ENCODE measurements around the gene SDK2.

SDK2 gene

DNA sequence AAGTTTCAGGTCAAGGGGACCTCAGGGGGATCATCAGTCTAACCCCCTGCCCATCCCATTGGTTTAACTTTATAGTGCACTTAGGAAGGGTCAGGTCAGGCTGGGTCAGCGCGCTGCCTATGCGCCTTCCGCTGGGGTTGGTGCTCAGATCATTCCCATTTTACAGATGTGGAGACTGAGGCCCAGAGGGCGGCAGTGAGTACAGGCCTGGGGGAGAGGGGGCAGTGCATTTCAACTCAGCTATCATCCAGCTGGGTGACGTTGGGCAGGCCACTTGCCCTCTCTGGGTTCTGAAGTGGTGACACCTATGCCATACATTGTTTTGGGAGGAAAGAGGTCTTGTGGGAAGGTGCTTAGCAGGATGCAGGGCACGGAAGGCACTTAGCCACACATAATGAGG lies 204.6 kb downstream of the SDK2 start:
- DNase-seq: no peak

DNA sequence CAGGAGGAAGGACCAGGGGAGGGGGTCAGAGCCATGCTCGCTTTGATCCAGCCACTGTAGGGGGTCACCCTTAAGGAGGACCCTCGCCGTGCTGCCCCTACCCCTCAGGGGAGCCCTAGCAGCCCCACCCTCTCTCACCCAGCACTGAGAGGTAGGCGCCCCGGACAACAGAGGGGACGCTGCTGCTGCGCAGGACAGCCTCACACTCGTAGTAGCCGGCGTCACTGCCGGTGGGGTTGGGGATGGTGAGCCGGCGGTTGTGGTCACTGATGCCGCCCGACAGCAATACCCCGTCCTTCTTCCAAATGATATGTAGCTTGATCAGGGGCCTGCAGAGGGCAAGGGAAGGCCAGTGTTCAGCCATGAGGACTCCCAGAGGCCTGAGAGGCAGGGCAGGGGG lies 206.4 kb downstream of the SDK2 start:
- no peak for DNase-seq

DNA sequence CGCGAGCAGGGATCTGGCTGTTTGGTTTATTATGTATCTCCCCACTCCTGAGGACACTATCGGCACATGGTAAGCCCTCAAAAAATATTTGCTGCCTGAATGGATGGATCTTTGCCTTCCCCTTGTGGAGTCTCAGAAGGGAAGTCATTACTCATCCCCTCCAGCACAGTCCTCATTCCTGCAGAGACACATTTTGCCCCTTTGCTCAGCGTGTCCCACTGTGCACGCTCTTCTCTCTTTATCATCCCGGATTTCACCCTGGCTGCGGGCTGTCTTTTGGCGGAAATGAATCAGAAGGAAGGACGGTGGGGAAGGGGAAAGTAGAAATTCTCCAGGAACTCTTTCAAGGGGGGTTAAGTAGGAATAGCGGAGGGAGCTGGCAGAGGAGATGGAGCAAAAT lies 207.3 kb downstream of the SDK2 start:
- DNase-seq: no peak

DNA sequence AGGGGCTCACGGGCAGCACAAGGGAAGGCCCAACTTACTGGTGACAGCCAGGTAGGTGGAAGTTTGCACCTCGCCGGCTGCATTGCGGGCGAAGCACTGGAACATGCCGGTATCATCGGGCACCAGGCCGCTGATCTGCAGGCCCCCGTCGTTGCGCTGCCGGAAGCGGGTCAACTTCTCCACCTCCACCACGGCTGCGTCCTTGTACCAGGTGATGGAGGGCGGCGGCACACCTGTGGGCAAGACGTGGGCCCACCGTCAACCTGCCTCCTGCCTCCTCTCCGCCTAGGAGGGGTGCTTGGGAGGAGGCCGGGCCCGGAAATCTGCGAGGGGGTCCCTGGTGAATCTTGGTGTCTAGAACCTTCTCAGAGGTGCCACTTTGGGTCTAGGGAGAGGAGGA lies 208.8 kb downstream of the SDK2 start:
- no peak for DNase-seq

DNA sequence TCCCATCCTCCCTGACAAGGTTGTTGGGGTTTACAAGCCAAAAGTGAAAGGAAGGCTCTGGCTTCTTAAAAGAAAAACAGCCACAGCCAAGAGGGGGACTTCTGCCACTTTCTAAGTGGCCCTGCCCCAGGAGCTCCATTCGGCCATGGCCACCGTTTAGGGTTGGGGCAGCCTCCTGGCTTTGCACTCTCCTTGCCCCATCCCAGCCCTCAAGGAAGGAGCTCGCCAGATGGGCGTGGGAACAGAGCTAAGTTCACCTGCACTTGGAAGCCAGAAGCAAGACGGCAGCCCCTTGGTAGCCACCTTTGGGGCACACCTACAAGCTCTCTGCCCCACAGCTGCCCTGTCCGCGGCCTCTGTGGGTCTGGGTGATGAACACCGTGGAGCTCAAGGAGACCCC lies 210.1 kb downstream of the SDK2 start:
- DNase-seq: no peak

DNA sequence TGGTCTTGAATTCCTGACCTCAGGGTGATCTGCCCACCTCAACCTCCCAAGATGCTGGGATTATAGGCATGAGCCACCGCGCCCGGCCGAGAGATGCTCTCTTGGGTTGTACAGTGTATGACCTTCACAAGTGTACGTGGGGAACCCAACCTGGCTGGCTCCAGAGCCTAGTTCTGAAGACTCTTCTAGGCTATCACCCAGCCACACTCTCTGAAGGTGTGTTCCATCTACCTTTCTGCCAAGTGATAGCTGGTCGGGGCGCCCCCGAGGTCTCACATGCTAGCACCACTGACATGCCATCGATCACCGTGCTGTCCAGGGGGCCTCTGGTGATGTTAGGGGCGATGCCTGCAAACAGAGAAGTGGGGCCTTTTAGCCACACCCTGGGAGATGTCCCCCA lies 210.7 kb downstream of the SDK2 start:
- no peak for DNase-seq

DNA sequence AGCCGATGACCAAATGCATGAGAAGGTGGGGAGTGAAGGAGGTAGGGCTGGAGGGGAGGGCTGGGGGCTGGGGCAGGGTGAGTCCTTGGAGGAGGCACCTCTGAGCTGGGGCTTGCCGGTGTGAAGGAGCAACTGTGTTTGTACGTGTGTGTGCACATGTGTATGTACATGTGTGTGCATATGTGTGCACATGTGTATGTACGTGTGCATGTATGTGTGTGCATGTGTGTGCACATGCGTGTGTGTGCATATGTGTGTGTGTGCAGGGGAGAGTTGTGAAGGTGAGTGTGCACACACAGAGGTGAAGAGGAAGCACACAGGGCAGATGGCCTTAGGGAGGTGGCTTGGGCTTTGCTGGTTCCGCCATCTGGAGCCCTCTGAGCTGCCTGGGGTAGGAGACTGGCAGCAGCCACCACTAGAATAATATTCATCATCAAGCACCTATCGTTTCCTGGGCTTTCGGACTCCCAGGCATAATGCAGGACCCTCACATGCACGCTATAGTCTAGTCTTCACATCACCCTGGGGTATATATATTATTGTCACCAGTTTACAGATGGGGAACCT lies 211.5 kb downstream of the SDK2 start:
- no peak for DNase-seq

DNA sequence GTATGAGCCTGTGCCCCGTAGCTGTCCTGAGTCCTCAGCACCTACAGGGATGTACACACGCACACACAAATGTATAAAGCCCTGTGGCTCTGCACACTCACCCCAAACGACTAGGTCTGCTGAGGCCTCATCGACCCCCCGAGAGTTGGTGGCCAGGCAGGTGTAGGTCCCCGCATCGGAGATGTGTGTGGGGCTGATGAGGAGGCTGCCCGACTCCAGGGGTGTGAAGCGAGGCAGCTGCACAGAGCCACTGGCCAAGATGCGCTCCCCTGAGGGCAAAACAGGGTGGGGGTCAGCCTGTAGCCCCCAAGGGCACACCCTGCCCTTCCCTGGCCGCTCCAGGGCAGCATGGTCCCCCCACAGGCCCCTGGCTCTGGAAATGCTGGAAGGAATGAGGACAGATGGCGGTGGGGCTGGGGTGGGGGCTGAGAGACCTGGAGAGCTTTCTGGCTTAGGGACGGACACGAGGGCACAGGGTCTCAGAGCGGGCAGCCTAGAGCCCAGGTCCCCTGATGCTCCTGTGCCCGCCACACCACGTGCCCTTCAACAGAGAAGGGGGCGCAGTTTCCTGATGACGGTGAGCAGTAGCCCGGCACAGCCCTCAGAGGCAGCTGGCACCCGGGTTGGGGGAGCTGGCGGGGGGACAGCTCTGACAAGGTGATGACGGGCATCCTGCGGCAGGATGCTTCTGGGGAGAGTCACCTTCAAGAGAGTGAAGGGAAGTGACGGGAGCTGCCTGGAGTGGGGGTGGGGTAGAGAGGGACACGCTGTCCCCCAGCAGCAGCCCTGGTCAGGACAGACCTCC lies 212.6 kb downstream of the SDK2 start:
- DNase-seq: no peak

DNA sequence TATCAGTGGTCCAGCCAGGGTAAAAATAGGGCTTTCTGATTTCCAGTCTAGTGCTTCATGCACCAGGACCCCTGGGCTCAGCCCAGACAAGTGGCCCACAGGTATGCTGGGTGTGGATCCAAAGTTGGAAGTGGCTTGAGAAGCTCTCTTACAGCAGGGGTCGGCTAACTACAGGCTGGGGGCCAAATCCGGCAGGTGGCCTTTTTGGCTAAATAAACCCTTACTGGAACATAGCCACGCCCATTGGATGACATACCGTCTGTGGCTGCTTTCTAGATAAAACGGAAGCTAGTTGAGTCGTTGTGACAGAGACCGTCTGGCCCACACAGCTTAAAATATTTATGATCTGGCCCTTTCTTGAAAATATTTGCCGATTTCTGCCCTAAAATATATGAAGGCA lies 213.4 kb downstream of the SDK2 start:
- DNase-seq: no peak

DNA sequence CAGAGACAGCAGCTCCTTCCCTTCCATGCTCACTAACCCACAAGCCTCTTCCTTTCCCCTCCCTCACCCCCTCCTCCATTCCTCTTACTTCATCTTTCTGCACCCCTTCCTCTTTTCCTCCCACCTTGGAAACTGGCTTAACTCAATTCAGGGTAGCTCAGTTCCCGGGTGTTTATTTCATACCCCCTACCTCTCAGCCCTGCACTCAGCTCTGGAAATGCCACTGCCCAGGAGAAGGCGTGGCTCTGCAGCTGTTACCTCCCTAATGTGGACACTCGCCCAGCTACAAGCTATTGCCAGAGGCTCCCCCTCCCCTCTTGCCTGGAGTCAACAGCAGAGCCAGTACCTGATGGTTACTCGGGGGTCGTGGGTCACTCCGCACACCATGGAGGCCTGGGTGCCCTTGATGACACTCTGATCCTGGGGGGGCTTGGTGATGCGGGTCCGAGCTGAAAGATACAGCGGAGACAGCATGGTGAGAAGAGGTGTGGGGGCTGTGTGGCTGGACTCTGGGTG lies 214.0 kb downstream of the SDK2 start:
- DNase-seq: no peak

DNA sequence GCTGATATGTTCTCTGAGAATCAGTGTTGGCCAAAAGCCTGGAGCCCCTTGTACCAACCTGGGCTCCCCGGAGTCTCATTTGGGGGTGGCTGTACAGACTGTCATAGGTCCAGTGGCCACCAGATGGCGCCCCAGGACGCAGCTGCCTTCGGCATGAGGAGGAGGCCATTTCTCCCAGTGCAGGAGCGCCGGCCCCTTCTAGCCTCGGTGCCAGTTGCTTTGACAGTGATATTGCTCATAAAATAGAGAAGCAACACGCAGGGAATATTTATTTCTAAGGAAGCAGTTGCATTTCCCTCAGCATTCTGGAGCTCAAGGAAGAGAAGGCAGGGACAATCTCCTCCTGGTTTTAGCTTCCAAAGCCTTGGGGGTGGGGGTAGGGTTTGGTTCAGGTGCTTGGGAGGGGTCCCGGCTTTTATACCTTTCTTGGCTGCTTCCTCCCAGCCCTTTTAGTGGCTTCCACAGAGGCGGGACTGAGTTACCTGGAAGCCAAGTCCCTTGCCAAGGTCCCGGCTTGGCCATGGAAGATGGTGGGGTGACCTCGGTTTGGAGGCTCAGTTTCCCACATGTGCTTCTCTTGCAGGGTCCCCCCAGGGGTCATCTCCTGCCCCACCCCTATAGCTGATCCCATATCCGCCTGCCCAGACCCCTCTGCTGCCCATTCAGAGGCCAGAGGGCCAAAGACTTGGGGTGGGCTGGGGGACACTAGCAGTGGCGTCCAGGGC lies 214.6 kb downstream of the SDK2 start:
- DNase-seq: peak; percentile 89

DNA sequence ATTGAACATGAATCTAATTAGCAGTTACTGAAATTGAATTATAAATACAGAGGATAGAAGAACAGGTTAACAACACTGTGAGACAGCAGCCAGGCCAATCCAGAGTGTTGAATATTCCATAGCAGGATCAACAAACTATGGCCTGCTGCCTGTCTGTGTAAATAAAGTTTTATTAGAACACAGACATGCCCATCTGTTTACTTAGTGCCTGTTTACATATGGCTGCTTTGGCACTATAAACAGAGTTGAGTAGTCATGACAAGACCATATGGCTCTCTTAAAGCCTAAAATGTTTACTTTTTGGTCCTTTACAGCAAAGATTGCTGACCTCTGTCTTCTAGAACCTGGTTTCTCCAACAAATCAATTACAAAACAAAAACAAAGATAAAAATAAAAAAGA lies 217.0 kb downstream of the SDK2 start:
- DNase-seq: no peak

DNA sequence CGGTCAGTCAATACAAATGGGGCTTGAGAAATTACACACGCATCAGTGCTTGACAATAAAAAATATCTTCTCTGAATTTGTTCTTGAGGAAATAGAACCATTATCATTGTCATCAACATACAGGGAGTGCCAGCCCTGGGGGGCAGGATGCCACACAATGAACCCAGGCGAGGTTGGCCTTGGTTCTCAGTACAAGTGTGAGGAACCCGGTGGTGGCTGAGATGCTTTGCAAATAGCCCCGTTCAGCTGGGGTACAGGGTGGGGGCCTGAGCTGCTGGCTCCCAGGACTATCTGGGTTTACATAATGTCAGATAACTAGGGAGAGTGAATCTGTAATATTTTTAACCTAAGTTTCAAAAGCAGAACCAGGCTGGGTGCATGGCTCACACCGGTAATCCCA lies 219.7 kb downstream of the SDK2 start:
- no peak for DNase-seq

DNA sequence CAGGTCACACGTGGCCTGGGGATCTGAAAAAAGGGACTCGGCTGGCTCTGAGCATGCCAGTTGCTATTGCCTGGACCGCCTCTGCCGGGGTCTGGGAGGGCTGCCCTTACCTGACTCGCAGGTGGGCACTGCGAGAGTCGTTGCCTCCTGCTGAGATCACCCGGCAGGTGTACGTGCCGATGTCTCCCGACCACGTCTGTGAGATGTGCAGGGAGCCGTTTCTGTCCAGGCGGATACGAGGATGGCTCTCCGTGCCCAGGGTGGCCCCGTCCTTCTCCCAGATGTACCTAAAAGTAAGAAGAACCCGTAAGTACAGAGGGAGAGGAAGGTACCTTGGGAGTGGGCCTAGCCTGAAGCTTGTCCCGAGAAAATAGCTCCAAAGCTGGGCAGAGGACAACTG lies 220.4 kb downstream of the SDK2 start:
- no peak for DNase-seq

DNA sequence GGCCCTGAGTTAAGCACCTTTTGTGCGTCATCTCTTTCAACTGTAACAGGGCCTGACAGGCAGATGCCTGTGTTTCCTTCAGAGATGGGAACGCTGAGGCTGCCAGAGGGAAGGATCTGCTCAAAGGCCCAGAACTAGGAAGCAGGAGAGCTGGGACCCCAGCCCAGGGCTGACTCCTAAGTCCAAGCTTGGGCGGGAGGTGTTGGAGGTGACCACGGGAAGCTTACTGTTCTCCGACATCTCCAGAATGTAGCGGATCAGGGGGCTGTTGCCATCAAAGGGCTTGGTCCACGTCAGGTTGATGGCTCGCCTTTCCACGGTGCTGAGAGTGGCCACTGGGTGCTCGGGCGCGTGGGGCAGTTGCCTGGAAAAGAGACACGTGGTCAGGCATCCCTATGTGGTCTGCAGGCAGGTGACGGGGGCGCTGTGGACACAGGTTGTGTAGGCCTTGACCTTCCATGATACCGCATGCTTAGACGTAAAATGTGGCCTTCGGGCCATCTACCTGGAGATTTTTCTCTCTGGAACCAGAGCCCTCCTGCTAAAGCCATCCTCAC lies 221.0 kb downstream of the SDK2 start:
- no peak for DNase-seq

DNA sequence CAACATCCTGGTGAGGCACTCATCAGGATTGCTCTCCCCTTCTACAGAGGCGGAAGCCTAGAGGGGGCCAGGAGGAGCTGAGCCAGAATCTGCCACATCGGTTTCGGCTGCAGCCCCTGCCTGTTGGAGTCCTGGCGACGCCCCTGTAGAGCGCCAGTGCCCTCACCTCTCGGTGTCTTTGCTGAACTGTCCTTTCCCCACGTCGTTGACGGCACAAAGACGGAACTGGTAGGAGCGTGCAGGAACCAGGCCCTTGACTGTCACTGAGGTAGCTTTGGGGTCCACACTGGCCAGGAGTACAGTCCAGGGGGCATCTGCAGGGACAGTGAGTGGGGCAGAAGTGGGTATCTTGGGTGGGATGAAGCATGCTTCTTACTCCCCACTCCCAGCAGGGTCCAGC lies 222.1 kb downstream of the SDK2 start:
- DNase-seq: no peak

DNA sequence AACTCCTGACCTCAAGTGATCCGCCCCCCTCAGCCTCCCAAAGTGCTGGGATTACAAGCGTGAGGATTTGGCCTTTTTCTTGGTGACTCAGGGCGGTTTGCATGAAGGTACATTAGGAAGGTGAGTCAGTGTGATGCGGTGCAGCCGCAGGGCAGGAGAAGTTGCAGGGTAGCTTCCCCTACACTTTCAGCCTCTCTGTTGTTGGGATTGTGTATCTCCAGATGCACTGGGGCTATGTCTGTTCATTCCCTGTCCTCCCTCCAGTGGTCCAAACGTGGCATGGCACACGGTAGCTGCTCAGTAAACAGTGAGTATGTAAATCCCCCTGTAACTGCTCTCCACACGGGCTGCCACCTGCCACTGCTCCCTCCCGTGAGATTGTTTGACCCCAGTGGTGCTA lies 223.3 kb downstream of the SDK2 start:
- no peak for DNase-seq

DNA sequence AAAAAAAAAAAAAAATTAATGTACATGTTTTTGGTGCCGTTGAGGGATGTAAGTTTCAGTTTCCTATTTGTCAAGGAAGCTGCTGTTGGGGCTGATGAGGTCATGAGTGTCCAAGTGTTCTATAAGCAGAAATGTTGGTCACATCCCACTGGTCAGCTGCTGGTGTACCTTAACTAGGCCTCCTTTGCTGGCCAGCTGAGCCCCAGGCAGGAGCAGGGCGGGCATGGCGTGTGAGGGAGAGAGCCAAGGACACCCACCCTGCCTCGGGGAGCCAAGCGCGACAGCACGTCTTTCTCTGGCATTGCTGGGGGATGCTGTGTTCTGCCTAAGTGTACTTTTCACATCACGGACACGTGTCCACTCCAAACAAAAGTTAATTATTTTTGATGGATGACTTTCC lies 224.4 kb downstream of the SDK2 start:
- no peak for DNase-seq

DNA sequence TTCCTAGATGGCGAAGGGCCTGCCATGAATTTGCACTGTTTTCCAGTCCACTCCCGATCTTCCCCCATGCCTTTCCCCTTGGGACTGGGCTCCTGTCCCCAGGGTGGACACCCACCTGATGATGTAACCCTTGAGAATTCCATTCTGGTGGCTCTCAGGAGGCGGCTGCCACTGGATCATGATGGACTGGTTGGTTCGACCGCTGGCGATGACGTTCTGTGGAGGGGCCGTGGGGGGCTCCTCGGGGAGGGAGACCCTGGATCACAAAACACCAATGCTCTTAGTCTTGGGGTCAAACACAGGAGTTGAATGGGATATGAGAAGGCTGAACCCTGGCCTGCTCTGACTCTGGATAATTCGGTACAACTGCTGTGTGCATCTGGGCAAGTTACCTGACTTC lies 225.2 kb downstream of the SDK2 start:
- DNase-seq: no peak

DNA sequence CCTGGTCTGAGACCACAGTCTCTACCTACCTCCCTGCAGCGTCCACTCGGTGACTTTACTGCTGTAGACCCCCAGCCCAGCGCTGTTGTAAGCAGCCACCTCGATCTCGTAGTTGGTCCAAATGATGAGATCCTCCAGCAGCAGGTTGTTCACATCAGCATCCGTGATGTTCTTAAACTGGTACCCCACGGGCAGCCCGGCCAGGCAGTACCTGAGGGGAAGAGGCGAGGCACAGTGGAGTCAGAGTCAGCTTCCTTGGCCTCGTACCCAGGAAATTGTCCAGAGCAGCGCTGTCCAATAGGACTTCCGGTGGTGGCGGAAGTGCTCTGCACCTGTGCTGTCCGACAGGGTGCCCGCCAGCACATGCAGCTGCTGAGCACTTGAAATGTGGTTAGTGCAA lies 228.5 kb downstream of the SDK2 start:
- no peak for DNase-seq

DNA sequence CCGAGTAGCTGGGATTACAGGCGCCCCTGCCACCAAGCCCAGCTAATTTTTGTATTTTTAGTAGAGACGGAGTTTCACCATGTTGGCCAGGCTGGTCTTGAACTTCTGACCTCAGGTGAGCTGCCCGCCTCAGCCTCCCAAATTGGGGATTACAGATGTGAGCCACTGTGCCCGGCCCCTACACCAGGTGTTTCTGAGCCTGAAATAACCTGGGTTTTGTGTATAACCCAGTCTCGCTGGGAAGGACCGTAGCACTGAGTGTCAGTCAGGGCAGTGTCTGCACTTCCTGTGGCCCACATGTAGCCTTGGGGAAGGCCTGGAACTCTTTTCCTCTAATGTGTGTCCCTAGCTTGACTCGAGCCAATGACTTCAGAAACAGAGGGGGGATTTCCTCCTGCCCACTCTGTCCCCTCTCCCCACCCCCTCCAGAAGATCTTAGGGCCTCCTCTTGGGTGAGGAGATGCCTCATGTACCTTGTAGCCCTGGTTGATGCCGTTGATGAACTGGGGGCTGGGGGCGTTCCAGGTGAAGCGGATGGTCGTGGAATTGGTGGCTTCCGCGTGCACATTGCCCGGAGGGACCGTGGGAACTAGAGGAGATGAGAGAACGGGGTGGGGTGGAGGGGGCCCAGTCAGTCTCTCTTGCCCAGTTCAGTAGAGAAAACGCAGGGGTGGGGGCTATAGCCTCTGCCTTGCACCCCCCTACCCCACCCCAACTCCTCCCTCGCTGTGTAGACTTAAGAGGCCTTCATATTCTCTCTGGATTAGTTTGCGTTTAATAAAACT lies 229.9 kb downstream of the SDK2 start:
- DNase-seq: no peak

DNA sequence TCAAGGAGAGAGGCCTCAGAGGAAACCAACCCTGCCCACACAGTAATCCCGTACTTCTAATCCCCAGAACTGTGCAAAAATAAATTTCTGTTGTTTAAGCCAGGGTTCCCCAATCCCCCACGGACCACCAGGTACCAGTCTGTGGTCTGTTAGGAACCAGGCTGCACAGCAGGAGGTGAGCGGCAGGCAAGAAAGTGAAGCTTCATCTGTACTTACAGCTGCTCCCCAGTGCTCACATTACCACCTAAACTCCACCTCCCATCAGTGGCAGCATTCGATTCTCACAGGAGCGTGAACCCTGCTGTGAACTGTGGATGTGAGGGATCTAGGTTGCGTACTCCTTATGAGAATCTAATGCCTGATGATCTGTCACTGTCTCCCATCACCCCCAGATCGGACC lies 231.3 kb downstream of the SDK2 start:
- DNase-seq: no peak

DNA sequence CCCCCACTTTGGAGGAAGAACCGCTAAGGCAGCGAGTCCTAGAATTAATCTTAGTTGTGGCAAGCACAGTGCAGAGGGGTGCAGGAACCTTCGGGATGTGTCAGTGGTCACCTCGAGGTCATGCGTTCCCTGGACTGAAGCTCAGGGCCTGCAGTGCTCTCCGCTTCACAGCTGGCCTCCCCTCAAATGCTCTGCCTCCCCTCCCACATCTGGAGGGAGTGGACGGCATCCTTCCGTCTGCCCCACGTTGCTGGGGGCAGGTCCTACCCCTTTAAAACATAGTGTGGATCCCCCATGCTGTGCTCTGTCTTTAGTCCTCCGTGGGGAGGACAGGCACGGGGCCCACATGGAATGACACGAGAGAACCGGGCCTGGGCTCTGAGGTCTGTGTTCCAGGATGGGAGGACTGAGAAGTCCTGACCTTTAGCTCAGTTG lies 232.9 kb downstream of the SDK2 start:
- no peak for DNase-seq

Data from stimulated activated CD4-positive, alpha-beta T cell treated with anti-CD3 and anti-CD28 coated beads, Interleukin-4, amount 100 ng/mL, for 1 hour (primary cell).